Type B pancreatic cell (in vitro differentiated cells): ENCODE results near the gene CCDC51. TPM values are rescaled to one million over a fixed set of nuclear protein-coding genes. Genes with fewer than 3 reads are reported as not detected.
"Not testable (repeated sequence)": the region's sequence is repeated elsewhere in the genome, so short reads cannot be mapped to it uniquely, and the experiment has no call there.

ENCODE experiments used
- DNase-seq: peaks from one replicate; pipeline ENCODE4 v3.0.0; 2021; ENCODE audit warnings: mixed read lengths; ENCODE audit not compliant: unreplicated experiment; ENCODE audit errors: extremely low spot score
- H3K27ac Mint-ChIP-seq: 2 replicates; pipeline ENCODE4 v1.8.0; 2021; ENCODE audit warnings: mild to moderate bottlenecking, mixed read lengths
- H3K27me3 Mint-ChIP-seq: 2 replicates; pipeline ENCODE4 v1.8.0; 2021; ENCODE audit warnings: mixed read lengths
- H3K36me3 Mint-ChIP-seq: 2 replicates; pipeline ENCODE4 v1.8.0; 2021; ENCODE audit warnings: mixed read lengths
- H3K4me1 Mint-ChIP-seq: one replicate; pipeline ENCODE4 v1.8.0; 2021; ENCODE audit warnings: mixed read lengths; ENCODE audit not compliant: unreplicated experiment
- H3K4me3 Mint-ChIP-seq: 2 replicates; pipeline ENCODE4 v1.8.0; 2021; ENCODE audit warnings: mild to moderate bottlenecking, mixed read lengths
- H3K9me3 Mint-ChIP-seq: 2 replicates; pipeline ENCODE4 v1.8.0; 2021; ENCODE audit warnings: mixed read lengths
- CTCF ChIP-seq: fragments of 200-600 bp; sonication (generic); conservative IDR thresholded peaks from 2 replicates; pipeline ENCODE4 v1.5.0; 2021; ENCODE audit warnings: antibody characterized with exemption, mild to moderate bottlenecking
- total RNA-seq: library from RNA; stranded (reverse); gene quantifications from 2 replicates; pipeline ENCODE4 v1.2.1, GENCODE V29; 2021; ENCODE audit warnings: low replicate concordance

CCDC51 gene
- total RNA-seq, 1 donor from 2014 or later = 15.0 TPM

- Mint-ChIP-seq H3K4me1 (peaks cover 17% of the 10 kb centered on the region), H3K36me3 (peaks cover 4% of the 10 kb centered on the region), H3K27ac (no peak overlapping the region), H3K9me3 (no peaks in the 10 kb centered on the region), H3K4me3 (no peak overlapping the region), H3K27me3 (no peaks in the 10 kb centered on the region)
- TF ChIP-seq CTCF = no peak
- no peak for DNase-seq
Measured at GRCh38 chr3:48476426-48477053, 36.6 kb upstream of the CCDC51 start.

GRCh38 chr3:48475188-48475587 lies 35.3 kb upstream of the CCDC51 start:
- TF ChIP-seq CTCF = no peak
- Mint-ChIP-seq H3K4me3 (no peak overlapping the region), H3K9me3 (no peaks in the 10 kb centered on the region), H3K27me3 (no peaks in the 10 kb centered on the region), H3K27ac (peak overlapping the region; percentile 79), H3K4me1 (peaks cover 17% of the 10 kb centered on the region), H3K36me3 (peaks cover 4% of the 10 kb centered on the region)
- no peak for DNase-seq

- H3K27ac Mint-ChIP-seq = peak overlapping the region; percentile 79
- peak overlapping the region; percentile 40 for H3K4me3 Mint-ChIP-seq
- no peak for DNase-seq
Measured at GRCh38 chr3:48474619-48475018, 34.7 kb upstream of the CCDC51 start.

GRCh38 chr3:48474031-48474430 lies 34.1 kb upstream of the CCDC51 start:
- H3K36me3 Mint-ChIP-seq, H3K4me3 Mint-ChIP-seq, H3K9me3 Mint-ChIP-seq, DNase-seq, H3K27me3 Mint-ChIP-seq: not testable (repeated sequence)
- peak overlapping the region; percentile 100 for H3K27ac Mint-ChIP-seq
- H3K4me1 Mint-ChIP-seq = peaks cover 22% of the 10 kb centered on the region

More at GRCh38 chr3:48474619-48475018, 34.7 kb upstream of the CCDC51 start:
- Mint-ChIP-seq H3K36me3 (peaks cover 4% of the 10 kb centered on the region), H3K4me1 (peaks cover 22% of the 10 kb centered on the region), H3K27me3 (no peaks in the 10 kb centered on the region), H3K9me3 (no peaks in the 10 kb centered on the region)
- TF ChIP-seq CTCF = no peak

GRCh38 chr3:48473617-48473952 lies 33.7 kb upstream of the CCDC51 start:
- H3K4me3 Mint-ChIP-seq = peak overlapping the region; percentile 99
- H3K4me1 Mint-ChIP-seq = peaks cover 22% of the 10 kb centered on the region
- H3K36me3 Mint-ChIP-seq = peaks cover 4% of the 10 kb centered on the region
- DNase-seq = no peak
- H3K27ac Mint-ChIP-seq = peak overlapping the region; percentile 100
- H3K9me3 Mint-ChIP-seq = no peaks in the 10 kb centered on the region
- TF ChIP-seq CTCF = no peak
- H3K27me3 Mint-ChIP-seq = no peaks in the 10 kb centered on the region

GRCh38 chr3:48472923-48473616 lies 33.2 kb upstream of the CCDC51 start:
- DNase-seq = peak; percentile 91
- H3K36me3 Mint-ChIP-seq = peaks cover 4% of the 10 kb centered on the region
- no peaks in the 10 kb centered on the region for H3K27me3 Mint-ChIP-seq
- H3K4me1 Mint-ChIP-seq = peaks cover 23% of the 10 kb centered on the region
- peak overlapping the region; percentile 100 for H3K27ac Mint-ChIP-seq
- peak overlapping the region; percentile 99 for H3K4me3 Mint-ChIP-seq
- TF ChIP-seq CTCF = peak; percentile 73
- H3K9me3 Mint-ChIP-seq = no peaks in the 10 kb centered on the region
